Breast epithelium (tissue), 3 donors: Measurements from ENCODE around the gene EEF1AKMT3.
"Not testable (repeated sequence)": the region's sequence is repeated elsewhere in the genome, so short reads cannot be mapped to it uniquely, and the experiment has no call there.

Experiments
- POLR2A ChIP-seq: fragments of 450-650 bp; IDR thresholded peaks from one replicate; pipeline ENCODE4 v1.6.1; 2016; ENCODE audit warnings: antibody characterized with exemption, mild to moderate bottlenecking, moderate library complexity
- POLR2AphosphoS5 ChIP-seq, 3 donors: sonication (generic); formaldehyde crosslinking; IDR thresholded peaks; one replicate each; pipeline ENCODE4 v1.6.1; 2017; ENCODE audit warnings: antibody characterized with exemption in 3 of 3
- TF ChIP-seq, protein P1 (sequence below), 3 donors: fragments of 450-650 bp; IDR thresholded peaks; one replicate each; pipeline ENCODE4 v1.5.1; 2016 to 2017; ENCODE audit warnings: antibody characterized with exemption in 3 of 3, mild to moderate bottlenecking in 3 of 3, moderate library complexity in 3 of 3

DNA sequence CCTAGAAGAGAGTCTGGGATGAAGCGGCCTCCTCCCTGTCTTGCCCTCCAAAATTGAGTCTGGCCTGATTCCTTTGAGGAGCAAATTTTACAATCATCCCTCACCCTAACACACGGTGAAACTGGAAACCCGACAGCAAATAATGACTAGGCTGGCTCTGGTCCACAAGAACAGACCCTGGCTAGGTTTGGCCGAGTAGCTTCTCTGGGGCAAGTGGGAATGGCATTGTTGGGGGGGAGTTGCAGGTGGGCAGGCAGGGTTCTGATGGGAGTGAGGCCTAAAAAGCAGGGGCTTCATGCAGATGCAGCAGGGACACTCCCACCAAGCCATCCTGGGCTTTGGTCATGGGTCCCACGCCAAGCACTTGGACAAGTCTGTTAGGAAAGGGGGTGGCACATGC lies 48.6 kb downstream of the EEF1AKMT3 start:
- TF ChIP-seq, protein P1, sequence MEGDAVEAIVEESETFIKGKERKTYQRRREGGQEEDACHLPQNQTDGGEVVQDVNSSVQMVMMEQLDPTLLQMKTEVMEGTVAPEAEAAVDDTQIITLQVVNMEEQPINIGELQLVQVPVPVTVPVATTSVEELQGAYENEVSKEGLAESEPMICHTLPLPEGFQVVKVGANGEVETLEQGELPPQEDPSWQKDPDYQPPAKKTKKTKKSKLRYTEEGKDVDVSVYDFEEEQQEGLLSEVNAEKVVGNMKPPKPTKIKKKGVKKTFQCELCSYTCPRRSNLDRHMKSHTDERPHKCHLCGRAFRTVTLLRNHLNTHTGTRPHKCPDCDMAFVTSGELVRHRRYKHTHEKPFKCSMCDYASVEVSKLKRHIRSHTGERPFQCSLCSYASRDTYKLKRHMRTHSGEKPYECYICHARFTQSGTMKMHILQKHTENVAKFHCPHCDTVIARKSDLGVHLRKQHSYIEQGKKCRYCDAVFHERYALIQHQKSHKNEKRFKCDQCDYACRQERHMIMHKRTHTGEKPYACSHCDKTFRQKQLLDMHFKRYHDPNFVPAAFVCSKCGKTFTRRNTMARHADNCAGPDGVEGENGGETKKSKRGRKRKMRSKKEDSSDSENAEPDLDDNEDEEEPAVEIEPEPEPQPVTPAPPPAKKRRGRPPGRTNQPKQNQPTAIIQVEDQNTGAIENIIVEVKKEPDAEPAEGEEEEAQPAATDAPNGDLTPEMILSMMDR (IDR thresholded peaks at IDR 0.05) = not testable (repeated sequence)
- not testable (repeated sequence) for TF ChIP-seq POLR2A; POLR2AphosphoS5 (IDR thresholded peaks at IDR 0.05)
